ENCODE measurements around the gene PKNOX2. TPM values are rescaled to one million over a fixed set of nuclear protein-coding genes. Genes with fewer than 3 reads are reported as not detected.

Gene PKNOX2
- total RNA-seq, 1 donor from 2014 or later: 17.8 TPM

DNA sequence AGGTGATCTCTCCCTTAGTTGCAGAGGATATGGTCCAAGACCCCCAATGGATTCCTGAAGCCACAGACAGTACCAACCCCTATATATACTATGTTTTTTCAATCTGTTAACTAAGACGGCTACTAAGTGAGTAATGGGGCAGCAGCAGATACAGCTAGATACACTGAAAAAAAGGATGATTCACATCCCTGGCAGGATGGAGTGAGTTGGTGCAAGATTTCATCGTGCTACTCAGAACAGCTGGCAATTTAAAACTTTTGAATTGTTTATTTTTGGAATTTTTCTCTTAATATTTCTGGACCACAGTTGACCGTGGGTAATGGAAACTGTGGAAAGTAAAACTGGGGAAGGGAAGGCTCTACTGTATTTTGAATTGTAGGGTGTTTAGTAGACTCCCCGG is 36.1 kb upstream of the PKNOX2 start:
- TF ChIP-seq, protein P1, sequence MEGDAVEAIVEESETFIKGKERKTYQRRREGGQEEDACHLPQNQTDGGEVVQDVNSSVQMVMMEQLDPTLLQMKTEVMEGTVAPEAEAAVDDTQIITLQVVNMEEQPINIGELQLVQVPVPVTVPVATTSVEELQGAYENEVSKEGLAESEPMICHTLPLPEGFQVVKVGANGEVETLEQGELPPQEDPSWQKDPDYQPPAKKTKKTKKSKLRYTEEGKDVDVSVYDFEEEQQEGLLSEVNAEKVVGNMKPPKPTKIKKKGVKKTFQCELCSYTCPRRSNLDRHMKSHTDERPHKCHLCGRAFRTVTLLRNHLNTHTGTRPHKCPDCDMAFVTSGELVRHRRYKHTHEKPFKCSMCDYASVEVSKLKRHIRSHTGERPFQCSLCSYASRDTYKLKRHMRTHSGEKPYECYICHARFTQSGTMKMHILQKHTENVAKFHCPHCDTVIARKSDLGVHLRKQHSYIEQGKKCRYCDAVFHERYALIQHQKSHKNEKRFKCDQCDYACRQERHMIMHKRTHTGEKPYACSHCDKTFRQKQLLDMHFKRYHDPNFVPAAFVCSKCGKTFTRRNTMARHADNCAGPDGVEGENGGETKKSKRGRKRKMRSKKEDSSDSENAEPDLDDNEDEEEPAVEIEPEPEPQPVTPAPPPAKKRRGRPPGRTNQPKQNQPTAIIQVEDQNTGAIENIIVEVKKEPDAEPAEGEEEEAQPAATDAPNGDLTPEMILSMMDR (IDR thresholded peaks at IDR 0.05): no peak
- Histone ChIP-seq H3K27me3 (no peaks in the 10 kb centered on the region), H3K36me3 (no peaks in the 10 kb centered on the region), H3K4me3 (no peak overlapping the region), H3K9me3 (no peaks in the 10 kb centered on the region), H3K4me1 (no peaks in the 10 kb centered on the region), H3K27ac (no peak overlapping the region)
- ATAC-seq (no peak), DNase-seq (no peak)
- intact Hi-C loops (cut with DNase I): loop anchor here (5.0 kb wide), 1 partner anchor 171 kb away; no protein-coding TSS in a partner anchor

DNA sequence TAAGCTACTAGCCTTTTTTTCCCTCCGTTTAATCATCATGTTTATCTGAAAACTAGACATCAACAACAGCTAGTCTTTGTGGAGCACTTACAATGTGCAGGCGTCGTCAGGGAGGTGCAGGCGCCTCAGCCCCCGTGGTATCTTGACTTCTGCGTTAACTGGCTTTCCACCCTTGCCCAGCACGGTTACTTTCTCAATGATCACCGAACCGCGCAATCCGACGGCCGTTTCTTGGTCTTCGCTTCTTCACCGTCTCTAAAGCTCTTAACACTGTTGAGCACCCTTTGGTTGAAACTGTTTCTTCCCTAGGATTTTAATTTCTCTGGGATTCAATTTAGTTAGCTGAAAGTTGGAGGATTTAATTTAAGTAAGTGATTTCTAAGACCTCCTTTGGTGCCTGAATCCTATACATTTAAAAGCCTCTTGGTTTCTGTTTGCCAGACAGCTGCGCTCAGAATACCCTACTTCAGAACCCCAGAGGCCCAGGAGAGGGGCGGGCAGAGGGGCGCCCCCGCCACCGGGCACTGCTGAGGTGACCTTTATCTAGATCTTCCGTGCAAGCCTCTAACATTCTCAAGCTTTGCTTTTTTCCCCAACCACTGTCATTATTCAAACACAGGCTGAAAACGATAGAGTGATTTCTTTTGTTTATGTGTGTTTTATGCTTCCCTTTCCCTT is 35.1 kb upstream of the PKNOX2 start:
- DNase-seq: no peak
- no peak overlapping the region for H3K27ac ChIP-seq
- no peaks in the 10 kb centered on the region for H3K4me1 ChIP-seq
- H3K36me3 ChIP-seq: no peaks in the 10 kb centered on the region
- H3K4me3 ChIP-seq: no peak overlapping the region
- TF ChIP-seq, protein P1 (IDR thresholded peaks at IDR 0.05): no peak
- no peak for ATAC-seq
- no peaks in the 10 kb centered on the region for H3K9me3 ChIP-seq
- intact Hi-C loops (cut with DNase I): loop anchor here (5.0 kb wide), 1 partner anchor 172 kb away; no protein-coding TSS in a partner anchor
- H3K27me3 ChIP-seq: no peaks in the 10 kb centered on the region

DNA sequence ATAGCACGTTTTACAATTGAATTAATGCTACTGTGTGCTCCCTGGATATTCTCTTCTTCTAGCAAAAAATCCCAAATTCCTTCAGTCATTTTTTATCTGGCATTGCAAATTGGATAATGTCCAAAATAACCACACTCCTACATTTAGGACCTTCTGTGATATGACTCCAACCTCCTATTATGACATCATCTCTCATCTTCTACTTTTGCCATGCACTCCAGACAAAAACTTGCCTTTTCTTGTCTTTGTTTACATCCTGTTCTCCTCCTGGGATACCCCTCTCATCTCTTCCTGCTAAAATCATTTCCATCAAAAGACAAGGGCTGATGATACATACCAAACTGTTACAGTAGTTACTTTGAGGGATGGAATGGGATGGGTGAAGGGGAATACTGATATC is 32.5 kb upstream of the PKNOX2 start:
- no peak for DNase-seq
- intact Hi-C loops (cut with DNase I): no loop called here
- Histone ChIP-seq H3K9me3 (no peaks in the 10 kb centered on the region), H3K27ac (no peak overlapping the region), H3K36me3 (no peaks in the 10 kb centered on the region), H3K4me1 (no peaks in the 10 kb centered on the region), H3K4me3 (no peak overlapping the region), H3K27me3 (no peaks in the 10 kb centered on the region)
- TF ChIP-seq, protein P1 (IDR thresholded peaks at IDR 0.05): no peak
- ATAC-seq: no peak

DNA sequence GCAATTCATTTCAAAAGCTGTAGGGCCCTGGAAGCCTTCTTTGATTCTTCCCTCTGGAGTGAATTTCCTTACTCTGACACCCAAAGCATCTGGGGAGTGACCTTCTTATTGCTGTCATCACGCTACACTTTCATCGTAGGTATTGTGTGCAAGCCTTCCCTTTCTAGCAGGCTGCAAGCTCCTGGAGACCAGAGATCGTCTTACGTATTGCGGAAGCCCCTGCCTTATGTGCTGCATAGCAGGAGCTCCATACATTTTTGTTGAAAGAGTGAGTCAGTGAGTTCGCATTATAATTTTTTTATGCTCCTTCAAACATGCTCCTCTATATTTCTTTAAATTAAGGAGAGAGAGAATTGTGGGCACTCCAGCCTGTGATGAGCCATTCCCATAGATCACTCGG is 32.0 kb upstream of the PKNOX2 start:
- H3K9me3 ChIP-seq: no peaks in the 10 kb centered on the region
- H3K27me3 ChIP-seq: no peaks in the 10 kb centered on the region
- intact Hi-C loops (cut with DNase I): no loop called here
- no peaks in the 10 kb centered on the region for H3K4me1 ChIP-seq
- DNase-seq: no peak
- no peak overlapping the region for H3K27ac ChIP-seq
- no peak overlapping the region for H3K4me3 ChIP-seq
- no peaks in the 10 kb centered on the region for H3K36me3 ChIP-seq
- TF ChIP-seq, protein P1 (IDR thresholded peaks at IDR 0.05): no peak
- no peak for ATAC-seq

DNA sequence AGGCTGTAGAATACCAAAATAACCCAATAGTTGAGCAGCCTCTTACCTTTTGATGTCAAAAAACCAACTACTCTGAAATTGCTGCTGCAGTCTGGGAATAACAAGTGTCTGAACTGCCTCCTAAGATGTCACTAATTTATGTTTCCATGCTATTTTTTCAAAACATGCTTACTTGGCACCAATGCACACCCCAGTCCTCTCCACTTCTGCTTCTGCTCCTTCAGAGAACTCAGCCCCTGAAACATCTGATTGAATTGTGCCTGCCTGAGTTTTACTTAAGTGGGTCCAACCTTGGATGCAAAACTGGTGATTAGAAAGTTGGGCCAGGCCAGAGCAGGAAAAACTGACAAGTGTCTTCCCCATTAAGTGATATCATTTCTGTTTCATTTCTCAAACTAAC is 28.6 kb upstream of the PKNOX2 start:
- ATAC-seq: no peak
- Histone ChIP-seq H3K9me3 (no peaks in the 10 kb centered on the region), H3K27me3 (no peaks in the 10 kb centered on the region), H3K4me3 (no peak overlapping the region), H3K27ac (no peak overlapping the region), H3K4me1 (no peaks in the 10 kb centered on the region), H3K36me3 (no peaks in the 10 kb centered on the region)
- intact Hi-C loops (cut with DNase I): no loop called here
- DNase-seq: no peak
- TF ChIP-seq, protein P1 (IDR thresholded peaks at IDR 0.05): no peak

DNA sequence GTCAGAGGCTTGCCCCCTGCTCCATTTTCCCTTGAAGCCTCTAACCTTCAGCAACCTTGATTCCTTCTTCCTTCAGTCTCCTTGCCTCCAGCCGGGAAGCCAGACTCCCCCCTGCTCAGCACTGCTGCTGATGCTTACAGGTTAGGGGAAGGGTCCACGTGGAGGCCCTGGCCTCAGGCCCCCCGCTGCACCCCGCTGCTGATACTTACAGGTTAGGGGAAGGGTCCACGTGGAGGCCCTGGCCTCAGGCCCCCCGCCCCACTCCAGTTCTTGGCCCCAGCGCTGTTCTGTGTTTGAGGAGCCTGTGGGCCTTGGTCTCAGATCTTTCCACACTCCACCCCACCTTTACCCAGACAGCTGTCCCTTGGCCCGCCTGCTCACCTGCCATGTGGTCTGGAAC is 25.6 kb upstream of the PKNOX2 start:
- Histone ChIP-seq H3K4me3 (no peak overlapping the region), H3K27me3 (peaks cover 2% of the 10 kb centered on the region), H3K36me3 (no peaks in the 10 kb centered on the region), H3K27ac (no peak overlapping the region), H3K9me3 (no peaks in the 10 kb centered on the region), H3K4me1 (peaks cover 6% of the 10 kb centered on the region)
- intact Hi-C loops (cut with DNase I): no loop called here
- TF ChIP-seq, protein P1 (IDR thresholded peaks at IDR 0.05): no peak
- ATAC-seq (no peak), DNase-seq (no peak)

Measured in upper lobe of right lung (tissue), 1 donor.